ENCODE data around the gene KRTAP5-2.

Gene KRTAP5-2

DNA sequence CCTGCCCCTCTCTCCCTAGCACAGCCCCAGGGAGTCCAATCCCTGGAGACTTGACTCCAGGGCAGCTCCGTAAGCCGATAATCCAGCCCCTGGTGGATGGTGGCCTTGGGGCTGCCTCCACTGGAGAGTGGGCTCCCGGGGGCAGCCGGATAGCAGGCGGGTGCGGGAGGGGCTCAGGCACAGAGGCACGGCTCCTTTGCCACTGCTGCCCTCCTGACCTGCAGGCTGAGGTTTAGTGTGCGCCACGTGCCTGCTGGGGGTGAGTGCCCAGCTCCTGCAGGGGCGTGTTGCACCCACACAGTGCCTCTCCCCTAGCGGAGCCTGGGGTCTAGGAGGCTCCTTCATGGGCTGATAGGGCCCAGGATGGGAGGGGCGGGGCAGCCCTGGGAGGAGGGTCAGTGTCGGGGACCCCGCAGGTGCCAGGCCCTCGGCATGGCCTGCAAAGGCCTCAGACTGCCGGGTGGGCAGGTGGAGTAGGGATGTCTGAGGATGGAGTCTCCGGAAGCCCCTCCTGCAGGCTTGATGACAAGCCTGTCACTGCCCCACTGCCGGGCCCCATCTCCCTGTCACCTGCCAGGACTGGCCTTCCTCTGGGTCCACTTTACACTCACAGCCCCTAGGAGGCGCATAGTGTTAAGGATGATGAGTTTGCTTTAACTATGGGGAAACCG lies 31.6 kb downstream of the KRTAP5-2 start:
- DNase-seq: no peak

DNA sequence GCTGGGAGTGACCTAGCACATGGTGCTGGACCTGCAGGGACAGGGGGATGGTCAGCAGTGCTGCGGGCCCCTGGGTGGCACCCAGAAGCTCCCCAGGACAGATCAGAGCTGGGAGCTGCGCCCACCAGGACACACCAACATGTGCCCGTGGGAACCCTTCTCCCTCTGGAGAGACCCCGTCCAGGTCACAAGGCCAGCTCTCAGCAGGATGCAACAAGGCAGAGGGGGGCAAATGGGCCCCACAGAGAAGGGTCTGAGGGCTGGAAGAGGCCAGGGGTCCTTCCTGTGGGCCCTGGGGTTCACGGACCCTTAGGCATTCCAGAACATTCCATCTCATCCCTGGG lies 32.2 kb downstream of the KRTAP5-2 start:
- DNase-seq: no peak

DNA sequence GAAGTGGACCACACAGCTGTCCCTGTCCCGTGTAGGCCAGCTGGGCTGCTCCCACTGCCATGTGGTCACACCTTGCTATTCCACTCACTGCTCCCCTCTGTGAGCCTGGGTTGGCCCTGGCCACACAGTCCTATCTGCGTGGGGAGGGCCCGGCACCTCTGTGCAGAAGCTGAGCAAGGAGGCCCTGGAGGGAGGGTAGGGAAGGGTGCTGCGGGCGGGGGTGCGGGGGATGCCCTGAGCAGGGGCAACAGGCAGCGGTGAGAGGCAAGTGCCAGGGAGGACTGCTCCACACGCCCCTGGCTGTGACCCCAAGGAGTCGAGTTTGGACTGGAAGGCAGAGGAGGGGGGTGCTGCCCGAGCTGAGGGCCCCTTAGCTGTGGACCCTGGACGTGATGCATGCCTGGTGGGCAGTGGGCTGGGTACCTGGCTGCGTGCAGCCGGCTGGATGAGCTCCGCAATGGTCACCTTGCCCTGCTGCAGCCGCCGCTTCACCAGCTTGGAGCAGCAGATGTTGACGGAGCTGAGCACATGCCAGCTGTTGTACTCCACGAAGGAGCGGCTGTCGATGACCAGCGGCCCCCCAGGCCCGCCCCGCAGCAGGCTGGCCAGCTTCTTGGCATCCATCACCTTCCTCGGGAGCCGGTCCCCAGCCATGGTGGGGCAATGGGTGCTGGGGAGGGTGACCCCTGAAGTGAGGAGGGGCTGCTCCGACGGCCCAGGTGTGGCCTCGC lies 32.8 kb downstream of the KRTAP5-2 start:
- DNase-seq: no peak

DNA sequence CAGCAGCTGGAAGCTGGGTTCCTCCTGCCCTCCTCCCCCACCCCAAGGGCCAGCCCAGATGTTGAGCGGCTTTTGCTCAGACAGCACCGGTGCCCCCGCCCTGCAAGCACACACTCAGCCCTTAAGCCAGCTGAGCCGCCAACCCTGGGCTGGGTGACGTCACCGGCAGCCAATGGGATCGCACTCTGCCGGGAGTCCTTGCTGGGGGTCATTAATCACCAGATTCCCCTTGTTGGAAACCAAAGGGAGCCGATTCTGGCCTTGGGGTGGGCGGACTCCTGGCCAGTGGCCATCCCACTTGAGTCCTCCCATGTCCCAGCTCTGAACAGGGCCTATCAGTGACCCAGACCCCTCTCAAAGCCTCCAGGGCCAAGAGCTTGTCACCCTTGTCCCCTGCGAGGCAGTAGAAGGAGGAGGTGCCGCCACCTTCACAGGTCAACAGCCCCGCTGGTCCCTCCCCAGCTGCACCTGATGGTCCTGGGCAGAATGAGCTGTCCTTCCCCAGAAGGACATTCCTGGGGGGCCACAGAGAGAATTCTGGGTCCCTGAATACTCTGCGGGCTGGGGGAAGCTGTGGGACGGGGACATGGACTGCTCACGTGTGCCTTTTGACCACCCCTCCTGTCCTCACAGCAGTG lies 33.4 kb downstream of the KRTAP5-2 start:
- DNase-seq: peak; percentile 71

DNA sequence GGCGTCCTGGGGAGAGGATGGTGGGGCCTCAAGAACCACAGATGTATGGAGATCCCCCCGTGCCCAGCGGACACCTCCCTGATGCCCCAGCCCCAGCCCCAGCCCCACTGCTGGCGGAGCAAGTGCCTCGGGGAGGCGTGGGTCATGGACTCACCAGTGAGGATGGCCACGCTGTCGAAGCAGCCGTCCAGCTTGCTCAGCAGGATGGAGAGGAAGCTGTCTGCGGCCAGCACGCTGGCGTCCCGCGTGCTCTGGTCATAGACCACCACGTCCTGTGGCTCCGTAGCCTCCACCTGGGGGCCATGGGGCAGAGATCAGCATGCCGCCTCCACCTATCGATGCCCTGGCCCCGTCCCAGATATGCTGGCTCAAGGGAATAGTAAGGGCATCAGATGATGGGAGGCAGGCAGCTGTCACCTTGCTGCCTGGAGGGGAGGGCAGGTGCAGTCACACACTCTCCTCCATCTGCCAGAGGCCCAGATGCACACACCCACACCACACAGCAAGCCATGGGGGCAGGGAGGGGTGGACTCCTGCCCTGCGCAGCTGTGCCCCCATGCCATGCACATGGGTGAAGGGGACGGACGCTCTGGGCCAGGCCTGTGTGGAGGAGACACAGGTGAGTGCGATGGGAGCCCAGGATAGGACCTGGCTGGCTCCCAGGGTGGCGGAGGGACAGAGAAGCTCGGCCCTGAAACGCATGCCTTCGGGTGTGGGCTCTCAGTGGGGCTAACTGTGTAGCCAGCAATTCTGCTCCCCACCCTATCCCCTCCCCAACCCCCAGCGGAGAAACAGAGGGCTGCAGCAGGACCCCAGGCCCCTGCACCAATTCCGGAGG lies 34.2 kb downstream of the KRTAP5-2 start:
- no peak for DNase-seq

DNA sequence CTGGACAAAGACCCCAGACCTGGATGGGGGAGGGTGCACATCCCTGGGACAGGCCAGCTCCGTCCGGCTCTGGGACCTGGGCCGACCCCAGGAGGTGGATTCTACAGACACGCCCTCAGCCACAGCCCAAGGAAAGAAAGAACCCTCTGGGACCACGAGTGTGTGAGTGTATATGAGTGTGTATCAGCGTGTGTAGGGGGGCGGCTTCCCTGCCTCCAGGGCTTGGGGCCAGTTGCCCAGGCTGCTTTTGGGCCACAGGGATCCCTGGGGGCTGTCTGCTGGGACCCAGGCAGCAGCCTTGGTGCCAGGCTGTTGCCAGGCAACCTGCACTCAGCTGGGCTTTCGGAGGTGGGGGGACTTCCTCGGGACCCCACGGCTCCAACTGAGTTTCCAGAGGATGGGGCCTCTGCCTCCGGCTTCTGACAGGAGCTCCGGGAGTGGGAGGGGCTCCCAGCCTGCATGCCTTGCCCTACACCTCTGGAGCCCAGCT lies 34.9 kb downstream of the KRTAP5-2 start:
- DNase-seq: no peak

DNA sequence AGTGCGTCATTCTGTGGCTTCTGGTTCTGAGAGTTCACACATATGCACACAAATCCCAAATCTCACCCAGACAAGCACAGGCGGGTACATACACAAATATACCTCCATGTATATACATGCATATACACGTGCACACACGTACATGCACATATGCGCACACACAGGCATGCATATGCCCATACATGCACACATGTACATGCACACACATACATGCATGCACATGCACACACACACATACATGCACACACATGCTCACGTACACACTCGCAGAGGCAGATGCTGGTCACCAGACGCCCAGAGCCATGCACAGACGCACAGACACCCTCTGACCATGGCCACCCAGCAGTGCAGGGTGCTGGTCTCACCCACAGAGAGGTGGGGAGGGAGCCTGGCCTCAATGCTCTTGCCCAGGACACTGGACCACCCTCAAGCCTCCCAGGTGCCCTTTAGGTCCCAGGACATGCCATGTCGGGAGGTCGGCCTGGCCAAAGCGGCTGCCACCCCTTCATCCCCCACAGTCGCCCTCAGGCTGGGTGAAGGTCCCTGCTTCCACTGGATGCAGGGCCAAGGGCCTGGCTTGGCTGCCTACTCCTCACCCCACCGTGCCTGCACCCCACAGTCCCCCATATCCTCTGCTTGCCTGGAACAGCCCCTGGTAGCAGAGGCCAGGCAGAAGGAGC lies 35.5 kb downstream of the KRTAP5-2 start:
- no peak for DNase-seq

DNA sequence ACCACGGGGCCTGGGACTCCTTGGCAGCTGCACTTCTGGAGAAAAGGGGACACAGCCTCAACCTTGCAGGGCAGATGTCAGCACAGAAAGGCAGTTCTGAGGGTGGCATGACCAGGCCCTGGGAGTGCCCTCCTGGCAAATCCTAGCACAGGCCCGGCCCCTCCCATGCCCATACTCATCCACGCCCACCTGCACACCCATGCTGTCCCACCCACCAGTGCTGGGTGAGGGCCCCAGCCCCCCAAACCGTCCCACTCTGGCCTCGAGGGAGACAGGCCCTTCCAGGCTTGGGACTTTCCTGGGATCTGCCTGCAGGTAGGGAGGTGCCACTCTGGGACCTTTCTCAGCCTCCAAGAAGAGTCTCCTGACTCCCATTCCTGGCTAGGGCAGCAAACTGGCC lies 36.1 kb downstream of the KRTAP5-2 start:
- DNase-seq: no peak

DNA sequence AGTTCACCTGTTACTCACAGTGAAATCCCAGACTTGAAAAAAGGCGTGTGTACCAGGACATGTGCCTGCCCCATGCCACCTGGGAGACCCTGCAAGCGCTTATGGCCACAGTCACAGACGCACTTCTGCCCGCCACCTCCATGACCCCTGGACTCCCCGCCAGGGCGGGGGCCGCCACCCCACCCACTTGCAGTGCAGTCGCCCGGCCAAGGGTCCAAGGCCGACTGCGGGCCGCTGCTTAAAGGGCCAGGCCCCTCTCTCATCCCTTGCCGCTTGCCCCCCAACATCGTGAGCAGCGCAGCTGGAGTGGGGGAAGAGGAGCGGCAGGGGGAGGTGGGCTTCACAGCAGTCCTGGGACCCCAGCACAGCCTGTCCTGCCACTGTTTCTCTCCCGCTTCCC lies 36.8 kb downstream of the KRTAP5-2 start:
- DNase-seq: no peak

DNA sequence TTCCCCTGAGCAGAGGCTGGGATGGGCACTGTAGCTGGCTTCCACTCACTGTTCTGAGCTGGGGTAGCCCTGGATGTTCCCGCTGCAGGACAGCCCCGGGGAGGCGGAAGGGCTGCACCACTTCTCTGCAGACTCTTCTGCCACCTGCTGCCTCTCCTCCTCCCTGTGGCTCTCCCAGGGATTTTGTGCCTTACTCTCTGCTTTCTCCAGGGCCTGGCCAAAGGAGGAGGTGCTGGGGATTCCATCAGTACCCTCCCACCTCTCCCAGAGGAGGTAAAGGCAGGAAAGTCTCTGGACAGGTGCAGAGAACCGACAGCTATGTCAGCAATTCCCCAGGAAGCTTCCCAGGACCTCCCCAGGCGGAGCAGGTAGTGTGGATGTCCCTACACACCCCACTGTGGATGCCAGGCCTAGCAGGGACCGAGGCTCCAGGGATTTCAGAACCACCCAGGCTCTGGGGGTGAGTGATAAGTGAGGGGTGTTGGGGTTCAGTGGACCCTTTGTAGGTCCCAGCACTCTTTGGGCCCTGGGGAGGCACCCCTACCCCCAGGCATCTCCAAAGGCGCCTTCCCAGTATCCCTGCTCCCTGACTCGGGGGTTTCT lies 37.3 kb downstream of the KRTAP5-2 start:
- no peak for DNase-seq

DNA sequence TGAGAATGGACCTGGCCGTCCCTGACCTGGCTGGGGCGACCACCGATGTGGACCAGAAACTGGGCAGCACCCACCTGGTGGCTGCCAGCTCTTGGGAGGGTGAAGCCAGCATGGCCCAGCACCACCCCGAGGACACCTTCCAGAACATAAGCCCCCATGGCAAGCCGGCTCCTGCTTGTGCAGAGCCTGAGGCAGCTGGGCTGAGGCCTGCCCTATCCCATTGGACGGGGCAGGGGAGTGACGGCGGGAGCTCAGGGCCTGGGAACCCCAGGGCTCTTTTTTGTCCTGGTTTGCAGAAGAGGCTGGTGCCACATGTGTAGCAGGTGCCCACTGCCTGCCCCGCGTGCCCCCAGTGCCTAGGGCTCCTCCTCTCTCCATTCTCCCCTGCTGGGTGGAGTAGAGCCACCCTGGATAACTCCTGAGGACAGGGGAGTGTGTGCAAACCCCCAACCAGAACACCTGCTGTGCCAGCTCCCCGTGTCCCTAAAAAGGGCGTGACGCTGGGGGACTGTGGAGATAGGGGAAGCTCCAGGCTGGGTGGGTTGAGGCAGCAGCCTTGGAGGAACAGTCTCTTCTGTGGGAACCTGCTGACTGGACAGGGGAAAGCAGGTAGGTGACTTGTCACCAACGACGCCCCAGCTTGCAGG lies 38.0 kb downstream of the KRTAP5-2 start:
- no peak for DNase-seq

DNA sequence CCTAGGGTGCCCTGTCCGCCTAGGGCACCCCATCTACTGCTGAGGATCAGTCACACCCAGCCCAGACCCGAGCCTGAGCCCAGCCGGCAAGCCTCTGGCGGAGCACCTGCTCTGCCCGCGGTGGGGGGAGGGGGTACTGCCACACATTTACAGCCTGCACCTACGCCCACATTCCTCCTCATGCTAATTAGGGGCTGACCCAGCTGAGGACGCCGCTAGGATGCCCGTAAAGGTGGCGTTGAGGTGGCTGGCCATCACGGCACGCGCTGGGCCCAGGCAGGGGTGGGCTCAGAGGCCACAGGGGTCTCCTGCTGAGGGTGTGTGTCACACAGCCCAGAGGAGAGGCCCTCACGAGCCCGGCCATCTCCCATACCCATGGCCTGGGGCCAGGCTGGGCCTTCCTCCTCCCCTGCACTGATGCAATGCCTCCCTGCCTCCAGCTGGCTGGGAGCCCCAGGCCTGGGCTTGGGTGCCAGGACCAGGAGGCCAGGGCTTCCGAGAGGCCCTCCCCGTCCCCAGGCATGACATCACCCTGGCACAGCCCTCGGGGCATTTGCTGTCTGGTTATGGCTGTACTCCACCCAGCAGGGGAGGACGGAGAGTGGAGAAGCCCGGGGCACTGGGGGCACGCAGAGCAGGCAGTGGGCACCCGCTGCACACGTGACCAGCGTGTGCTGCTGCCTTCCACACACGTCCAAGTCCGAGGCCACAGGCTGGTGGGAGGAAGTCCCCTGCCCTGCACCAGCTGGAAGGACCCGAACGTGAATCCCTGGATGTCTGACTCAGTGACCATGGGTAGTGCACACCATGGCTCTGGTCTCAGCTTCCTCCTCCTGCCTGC lies 38.8 kb downstream of the KRTAP5-2 start:
- peak; percentile 89 for DNase-seq

DNA sequence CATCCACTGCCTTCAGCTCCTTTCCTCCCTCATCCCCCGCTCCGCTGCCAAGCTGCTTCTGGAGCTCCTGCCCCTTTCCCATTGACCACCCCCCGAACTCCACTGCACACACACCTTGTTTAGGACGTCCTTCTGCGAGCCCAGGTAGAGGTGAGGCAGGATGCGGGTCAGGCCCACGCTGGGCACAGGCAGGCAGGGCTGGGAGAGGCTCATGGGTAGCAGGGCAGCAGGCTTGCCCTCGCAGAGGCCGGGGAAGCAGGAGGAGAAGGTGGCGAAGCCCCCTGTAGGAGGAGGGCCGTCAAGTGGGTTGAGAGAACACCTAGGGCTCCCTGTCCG lies 39.4 kb downstream of the KRTAP5-2 start:
- DNase-seq: no peak

DNA sequence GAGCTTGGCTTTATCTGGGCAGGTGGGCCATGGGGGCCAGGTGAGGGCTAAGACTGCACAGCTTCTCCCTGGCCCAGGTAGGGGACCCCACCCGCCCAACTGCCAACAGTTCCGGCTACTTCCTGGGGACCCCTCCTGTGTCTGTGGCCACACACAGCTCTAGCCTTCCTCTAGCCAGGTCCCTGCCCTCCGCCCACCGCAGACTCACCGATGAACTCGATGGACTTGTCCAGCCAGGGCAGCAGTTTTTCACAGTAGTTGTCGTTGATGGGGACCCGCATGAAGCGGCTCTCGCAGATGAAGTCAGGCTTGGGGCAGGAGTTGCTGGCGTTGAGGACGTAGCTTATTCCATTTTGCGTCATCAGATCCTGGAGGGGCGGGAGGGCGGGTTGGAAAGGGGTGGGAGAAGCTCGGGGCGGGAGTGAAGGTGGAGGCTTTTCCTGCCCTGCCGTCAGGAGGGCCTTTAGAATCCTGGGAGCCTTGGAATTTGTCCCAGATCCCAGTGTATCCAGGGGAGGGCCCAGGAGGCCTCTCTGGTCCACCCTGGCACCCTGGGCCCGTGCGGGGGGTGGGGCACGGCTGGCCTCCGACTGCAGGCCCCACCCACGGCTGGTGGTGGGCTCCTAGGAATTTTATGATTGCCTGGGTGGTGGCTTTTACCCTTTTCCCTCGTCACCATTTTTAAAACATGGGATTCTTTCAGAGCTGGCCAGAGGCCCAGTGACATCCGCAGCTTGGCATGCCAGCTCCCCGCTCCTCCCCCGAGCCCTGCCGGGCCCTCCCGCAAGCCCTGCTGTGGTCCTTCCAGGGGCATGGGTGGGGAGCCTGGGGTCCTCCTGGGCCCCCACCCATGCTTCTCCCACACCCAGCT lies 40.0 kb downstream of the KRTAP5-2 start:
- DNase-seq: peak; percentile 74

DNA sequence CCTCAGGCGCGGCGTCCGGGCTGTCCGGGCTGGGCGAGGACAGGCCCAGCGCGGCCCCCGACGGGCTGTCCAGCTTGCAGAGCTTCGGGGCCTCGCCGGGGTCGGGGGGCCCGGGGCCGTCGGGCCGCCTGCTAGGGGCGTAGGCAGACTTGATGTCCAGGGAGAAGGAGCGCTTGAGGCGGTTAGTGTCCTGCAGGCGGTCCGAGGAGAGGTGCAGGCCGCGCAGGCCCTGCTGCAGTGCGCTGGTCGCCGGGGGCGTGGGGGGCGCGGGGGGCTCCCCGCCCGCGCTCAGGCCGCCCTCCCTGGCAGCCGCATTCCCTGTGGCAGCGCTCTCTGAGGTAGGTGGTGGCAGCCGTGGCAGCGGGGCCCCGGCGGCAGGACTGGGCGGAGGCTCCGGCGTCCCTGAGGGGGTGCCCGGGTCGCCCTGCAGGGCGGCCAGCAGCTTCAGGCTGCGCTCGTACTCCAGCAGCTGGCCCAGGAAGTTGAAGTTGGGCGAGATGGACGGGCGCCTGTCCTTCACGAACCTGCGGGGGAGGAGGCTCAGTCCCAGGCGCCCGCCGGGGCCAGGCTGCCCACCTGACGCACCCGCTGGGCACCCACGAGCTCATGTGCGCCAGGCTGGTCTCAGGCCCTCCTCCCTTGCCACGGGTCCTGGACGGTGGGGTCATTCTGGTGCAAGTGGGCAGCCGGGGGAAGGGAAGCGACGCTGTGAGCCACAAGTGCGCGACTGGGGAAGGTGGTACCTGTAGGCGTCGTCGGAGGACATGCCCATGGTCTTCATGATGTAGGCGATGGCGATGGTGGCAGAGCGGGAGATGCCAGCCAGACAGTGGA lies 40.8 kb downstream of the KRTAP5-2 start:
- no peak for DNase-seq

DNA sequence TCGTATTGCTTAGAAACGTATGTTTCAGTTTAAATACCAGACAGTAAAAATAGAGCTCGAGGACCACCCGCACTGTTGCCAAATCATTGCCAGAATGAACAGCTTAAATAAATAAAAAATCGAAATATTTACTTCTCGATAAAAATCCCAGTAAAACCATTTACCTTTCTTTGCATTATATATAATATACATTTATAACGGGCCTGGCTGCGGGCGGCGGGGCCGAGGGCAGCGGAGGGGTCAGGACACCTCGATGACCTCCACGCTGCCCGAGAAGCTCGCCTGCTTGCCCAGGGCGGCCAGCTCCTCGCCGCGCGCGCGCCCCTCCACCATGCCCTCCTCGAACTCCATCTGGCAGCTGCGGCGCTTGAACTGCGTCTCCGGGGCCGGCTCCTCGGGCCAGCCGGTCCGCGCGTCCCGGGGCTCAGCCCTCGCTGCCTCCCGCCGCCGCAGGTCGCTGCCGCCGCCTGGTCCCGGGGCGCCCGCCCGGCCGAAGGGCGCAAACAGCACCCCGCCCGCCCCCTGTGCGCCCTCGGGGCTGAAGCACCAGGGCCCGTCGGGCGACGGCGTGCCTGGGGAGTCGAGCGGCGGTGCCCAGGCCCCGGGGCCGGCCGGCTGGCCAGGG lies 41.7 kb downstream of the KRTAP5-2 start:
- DNase-seq: no peak

DNA sequence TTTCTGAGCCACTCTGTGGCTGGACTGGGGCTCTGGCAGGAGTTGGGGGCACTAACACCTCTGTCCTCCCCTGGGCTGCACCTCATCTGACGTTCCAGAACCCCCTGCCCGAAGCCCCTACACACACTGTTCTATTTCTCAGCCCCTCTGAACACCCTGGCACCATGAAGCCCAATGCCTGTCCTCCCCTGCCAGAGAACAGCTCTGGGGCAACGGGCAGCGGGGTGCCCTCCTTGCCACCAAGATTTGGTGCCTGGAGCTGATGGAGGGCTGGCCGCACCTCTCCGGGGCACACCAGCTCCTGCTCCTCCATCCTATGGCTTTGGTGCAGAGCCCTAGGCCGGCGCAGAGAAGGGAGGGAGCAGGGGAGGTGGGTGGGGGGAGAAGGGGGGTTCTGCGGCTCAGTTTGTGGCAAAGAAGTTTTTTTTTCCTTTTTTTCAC lies 42.4 kb downstream of the KRTAP5-2 start:
- no peak for DNase-seq

DNA sequence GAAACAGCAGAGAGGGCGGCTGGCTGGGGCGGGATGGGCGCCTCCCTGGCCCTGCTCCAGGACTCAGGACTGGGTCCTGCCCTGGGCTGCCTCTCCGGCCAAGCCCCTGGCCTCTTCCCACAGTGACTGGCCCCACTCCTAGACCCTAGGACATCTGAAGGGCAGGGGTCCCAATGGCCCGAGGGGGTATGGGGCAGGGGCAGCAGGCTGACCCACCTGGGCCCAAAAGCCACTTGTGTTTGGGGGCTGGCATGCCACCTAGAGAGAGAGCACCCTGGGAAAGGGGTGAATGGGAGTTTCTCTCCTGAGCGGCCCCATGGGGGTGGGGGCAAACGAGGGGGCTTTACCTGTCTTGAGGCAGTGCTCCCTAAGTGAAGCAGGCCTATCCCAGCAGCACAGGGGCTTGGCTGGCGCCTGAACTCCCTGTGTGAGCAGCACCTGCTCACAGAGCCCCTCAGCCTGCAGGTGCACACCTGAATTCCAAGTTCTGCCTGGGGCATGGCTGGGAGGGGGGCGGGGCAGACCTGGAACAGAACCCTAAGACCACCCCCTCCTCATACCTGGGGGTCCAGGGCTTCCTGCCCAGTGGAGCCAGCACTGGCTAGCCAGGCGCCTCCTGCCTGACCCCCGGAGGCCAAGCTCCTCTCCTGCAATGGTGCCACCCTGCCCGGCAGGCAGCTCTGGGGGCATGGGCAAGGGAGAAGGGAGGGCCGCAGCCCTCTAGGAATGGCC lies 42.9 kb downstream of the KRTAP5-2 start:
- no peak for DNase-seq

Measured in femur (tissue), 1 donor.